ENCODE measurements around the gene PRKAA2.

GRCh38 chr1:56719171-56719570, 74.1 kb downstream of the PRKAA2 start:
- TF ChIP-seq POLR2AphosphoS5 (IDR thresholded peaks at IDR 0.05; ENCODE audit: borderline replicate concordance, low read depth, low read length): no peak
- no peak for TF ChIP-seq EZH2 (IDR thresholded peaks at IDR 0.05)
- TF ChIP-seq FOXP2 (optimal IDR thresholded peaks at IDR 0.05; ENCODE audit: control extremely low read depth, extremely low read length, insufficient read depth): no peak

All from SK-N-MC (cell line).